ENCODE measurements around the gene FOXA1.

The FOXA1 gene

DNA sequence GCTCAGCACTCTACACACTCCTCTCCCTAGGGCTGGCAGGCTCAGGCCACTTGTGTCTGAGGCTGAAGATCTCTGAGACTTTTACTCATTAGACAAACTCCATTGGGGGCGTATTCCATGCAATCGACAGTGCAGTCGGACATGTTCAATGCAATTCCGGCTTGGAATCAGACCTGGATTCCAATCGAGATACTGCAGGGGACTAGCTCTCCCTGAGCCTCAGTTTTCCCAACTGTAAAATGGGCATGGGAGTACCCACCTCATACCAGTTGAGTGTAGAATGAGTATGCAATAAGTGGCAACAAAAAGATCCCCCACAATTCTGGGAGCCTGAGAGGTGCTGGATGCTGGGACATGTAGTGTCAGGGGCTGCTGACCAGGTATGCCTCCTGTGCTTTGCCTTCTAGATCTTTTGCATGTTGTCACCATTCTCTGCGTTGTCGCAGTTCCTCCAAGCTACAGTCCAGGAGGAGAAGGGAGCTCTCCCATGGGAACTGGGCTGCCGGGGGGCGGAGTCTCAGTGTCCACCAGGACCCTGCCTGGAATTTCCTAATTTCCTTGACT lies 8.7 kb upstream of the FOXA1 start:
- no peak for DNase-seq (ENCODE audit: low read depth)
- TF ChIP-seq, protein P1, sequence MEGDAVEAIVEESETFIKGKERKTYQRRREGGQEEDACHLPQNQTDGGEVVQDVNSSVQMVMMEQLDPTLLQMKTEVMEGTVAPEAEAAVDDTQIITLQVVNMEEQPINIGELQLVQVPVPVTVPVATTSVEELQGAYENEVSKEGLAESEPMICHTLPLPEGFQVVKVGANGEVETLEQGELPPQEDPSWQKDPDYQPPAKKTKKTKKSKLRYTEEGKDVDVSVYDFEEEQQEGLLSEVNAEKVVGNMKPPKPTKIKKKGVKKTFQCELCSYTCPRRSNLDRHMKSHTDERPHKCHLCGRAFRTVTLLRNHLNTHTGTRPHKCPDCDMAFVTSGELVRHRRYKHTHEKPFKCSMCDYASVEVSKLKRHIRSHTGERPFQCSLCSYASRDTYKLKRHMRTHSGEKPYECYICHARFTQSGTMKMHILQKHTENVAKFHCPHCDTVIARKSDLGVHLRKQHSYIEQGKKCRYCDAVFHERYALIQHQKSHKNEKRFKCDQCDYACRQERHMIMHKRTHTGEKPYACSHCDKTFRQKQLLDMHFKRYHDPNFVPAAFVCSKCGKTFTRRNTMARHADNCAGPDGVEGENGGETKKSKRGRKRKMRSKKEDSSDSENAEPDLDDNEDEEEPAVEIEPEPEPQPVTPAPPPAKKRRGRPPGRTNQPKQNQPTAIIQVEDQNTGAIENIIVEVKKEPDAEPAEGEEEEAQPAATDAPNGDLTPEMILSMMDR (conservative IDR thresholded peaks at IDR 0.05; ENCODE audit: low read depth, low read length) = no peak
- no peak overlapping the region for H3K4me3 ChIP-seq (ENCODE audit: low read length)

DNA sequence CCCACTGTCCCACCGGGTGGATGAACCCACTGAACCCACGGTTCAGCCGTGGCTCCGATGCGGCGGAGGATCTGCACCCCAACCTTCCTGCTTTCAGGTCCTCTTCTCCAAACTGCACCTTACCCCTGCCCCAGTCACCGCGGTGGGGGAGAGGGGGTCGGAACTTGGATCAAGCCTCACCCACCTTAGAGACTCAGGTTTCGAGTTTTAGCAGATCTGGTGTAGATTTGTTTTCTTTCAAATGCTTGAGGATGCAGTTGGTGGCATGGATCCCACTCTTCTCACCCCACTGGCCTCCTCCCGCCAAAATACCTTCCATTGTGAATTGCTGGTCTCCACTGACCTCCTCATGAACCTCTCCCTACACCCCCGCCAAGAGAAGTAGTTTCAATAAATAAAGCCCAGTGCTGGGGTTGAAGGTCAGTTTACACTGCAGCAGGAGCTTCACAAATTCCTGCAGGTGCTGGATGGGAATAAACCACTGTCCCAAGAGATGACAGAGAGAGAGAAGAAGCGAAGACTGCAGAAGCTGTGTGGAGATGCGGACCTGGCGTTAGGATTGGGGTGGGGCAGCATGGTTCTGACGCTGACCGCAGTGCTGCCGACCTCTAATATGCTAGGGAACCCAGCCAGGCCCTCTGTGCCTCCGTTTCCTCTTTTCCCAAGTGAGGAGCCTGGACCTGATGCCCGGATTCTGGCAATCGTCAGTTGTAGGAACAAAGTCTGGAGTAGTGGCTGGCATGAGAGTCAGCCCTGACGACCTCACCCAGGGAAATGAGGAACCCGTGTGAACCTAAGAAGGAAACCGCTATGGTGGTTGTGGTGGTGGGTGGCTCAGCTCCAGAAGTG lies 7.8 kb upstream of the FOXA1 start:
- no peak for DNase-seq (ENCODE audit: low read depth)
- no peak overlapping the region for H3K4me3 ChIP-seq (ENCODE audit: low read length)
- TF ChIP-seq, protein P1 (conservative IDR thresholded peaks at IDR 0.05; ENCODE audit: low read depth, low read length) = no peak

DNA sequence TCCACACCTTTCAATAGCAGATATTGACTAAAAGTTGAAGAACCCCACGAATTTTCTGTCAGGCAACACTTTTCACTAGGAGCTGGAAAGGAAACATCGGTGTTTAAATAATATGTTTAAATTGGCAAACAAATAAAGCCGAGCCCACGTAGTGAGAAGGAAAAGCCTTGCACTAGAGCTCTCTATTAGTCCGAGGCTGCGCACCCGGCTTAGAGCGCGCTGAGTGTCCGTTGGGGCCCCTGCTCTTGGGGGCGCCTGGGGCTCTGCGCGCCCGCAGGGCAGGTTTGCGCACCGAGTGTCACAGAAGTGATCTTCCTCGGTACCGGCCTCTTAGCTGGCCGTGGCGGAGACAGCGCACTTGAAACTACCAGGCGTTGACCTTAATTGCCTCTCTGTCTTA lies 6.8 kb upstream of the FOXA1 start:
- TF ChIP-seq, protein P1 (conservative IDR thresholded peaks at IDR 0.05; ENCODE audit: low read depth, low read length) = no peak
- H3K4me3 ChIP-seq (ENCODE audit: low read length) = no peak overlapping the region
- DNase-seq (ENCODE audit: low read depth) = no peak

DNA sequence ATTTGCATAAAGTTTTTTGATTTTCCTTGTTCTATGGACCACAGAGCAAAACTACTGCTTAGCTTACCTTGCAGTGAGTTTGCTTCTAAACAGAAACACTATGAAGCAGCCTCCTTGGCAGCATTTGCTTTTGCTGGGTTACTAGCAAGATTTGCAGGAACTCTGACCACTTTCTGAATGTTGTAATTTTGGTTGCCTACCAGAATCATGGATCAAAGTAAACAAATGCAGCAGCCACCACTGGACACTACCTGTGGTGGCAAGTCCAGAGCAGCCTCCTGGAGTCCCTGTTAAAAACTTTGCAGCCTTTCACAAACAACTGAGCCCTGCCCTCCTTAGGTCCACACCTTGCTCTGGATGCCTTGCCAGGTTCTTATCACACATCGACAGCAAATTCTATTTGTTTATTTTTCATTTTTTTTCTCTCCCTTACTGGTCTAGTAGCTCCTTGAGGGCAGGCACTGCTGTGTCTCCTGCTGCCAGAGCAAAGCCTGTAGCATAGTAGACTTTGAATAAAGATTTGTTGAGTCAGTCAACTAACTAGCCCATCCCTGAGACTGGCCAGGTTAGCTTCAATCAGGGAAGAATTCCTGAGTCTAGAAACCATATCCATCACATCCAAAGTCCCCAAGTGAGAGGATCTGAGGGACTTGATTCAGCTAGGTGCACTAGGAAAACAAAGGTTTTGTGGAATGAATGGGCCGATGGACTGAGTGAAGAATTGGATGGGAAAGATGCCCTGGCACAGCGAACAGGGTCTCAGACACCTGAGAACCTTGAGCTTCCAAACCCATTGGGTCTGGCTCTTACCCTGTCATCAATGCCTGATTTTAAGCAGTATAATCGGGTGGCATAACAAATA lies 6.1 kb upstream of the FOXA1 start:
- DNase-seq (ENCODE audit: low read depth) = no peak
- no peak overlapping the region for H3K4me3 ChIP-seq (ENCODE audit: low read length)
- TF ChIP-seq, protein P1 (conservative IDR thresholded peaks at IDR 0.05; ENCODE audit: low read depth, low read length) = no peak

DNA sequence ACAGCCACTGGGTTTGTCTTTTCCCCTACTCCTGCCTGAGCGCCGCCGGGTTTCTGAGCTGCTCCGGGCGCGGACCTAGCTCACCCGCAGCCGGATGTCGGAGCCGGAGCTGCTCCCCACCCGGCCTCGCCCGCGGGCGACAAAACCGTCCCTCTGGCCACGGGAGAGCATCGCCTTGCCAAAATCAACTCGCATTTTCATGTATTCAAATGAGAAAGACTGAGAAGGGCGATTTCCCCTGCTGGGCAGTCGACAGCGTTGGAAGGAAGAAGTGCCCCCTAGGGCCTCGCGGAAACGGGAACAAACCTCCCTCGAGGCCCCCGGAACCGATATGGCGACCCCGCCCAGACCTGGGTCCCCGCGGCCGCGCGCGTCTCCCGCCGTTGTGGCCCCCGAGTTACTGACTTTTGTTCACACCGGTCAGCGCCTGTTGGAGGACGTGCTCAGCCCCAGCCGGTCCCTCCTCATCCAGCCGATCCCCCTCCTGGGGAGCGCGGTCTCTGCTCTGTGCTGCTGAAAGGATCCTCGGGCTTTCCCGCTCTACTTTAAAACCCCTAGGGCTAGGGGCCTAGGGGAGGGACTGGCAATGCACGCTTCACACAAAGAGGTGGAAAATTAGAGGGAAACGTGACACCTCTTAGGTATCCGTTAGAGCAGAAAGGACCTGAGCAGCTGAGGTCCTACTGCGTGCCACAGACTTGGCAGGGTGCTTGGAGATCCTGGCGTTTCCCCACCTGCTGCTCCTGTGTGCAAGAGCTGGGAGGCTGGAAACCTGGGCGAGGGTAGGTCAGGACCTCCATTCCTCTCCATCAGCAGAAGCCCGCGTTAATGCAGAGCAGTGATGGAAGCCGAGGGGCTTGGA lies 4.7 kb upstream of the FOXA1 start:
- no peak for DNase-seq (ENCODE audit: low read depth)
- TF ChIP-seq, protein P1 (conservative IDR thresholded peaks at IDR 0.05; ENCODE audit: low read depth, low read length) = no peak
- no peak overlapping the region for H3K4me3 ChIP-seq (ENCODE audit: low read length)

DNA sequence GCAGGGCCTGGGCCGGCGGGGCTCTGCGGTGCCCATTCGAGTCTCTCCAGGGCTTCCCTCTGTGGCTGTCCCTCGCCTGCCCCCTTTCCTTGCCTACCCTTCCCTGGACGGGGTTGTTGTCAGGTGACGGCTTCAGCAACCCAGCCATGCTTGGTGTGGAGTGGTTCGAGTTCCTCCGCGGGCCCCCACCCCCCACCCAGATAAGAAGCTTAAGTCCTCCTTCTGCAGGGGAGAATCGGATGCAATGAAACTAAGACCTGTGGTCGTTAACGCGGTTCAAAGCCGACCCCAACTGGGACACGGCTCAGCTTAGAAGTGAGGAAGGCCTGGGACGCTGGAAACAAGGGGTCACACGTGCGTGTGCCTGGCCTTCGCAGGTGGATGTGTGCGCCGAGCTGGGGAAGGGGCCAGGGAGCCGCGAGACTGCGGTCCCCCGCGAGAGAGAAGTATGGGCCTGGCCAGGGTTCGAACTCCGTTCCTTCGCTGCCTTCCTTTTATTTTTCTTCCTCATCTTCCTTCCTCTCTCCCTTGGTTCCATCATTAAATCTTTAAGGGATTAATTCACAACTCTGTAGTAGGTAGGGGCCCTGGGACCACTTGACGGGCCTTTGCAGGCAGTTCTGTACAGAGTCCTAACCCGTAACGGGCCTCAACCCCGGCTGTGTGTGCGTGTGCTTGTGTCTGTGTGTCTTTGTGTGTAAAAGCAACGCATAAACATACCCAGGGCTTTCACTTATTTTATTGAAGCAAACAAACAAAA lies 3.9 kb upstream of the FOXA1 start:
- H3K4me3 ChIP-seq (ENCODE audit: low read length) = no peak overlapping the region
- no peak for DNase-seq (ENCODE audit: low read depth)
- TF ChIP-seq, protein P1 (conservative IDR thresholded peaks at IDR 0.05; ENCODE audit: low read depth, low read length) = no peak
